ENCODE results near the gene LRRC37A3. TPM values are rescaled to one million over a fixed set of nuclear protein-coding genes. Genes with fewer than 3 reads are reported as not detected.
"Not testable (repeated sequence)": the region's sequence is repeated elsewhere in the genome, so short reads cannot be mapped to it uniquely, and the experiment has no call there.

Gene LRRC37A3
- total RNA-seq (8.5 TPM), polyA plus RNA-seq (7.9 TPM)
- long read RNA-seq, donor 1, result 0 reads
- long read RNA-seq, donor 2, result 0 reads
- long read RNA-seq, donor 3, result 0 reads
- long read RNA-seq, donor 4, result 0 reads
- long read RNA-seq, donor 5, result 0 reads
- long read RNA-seq, donor 6, result 0 reads
- long read RNA-seq, donor 7, result 0 reads
- long read RNA-seq, donor 8, result 0 reads
- long read RNA-seq, donor 9, result 0 reads
- long read RNA-seq, donor 10, result 0 reads

DNA sequence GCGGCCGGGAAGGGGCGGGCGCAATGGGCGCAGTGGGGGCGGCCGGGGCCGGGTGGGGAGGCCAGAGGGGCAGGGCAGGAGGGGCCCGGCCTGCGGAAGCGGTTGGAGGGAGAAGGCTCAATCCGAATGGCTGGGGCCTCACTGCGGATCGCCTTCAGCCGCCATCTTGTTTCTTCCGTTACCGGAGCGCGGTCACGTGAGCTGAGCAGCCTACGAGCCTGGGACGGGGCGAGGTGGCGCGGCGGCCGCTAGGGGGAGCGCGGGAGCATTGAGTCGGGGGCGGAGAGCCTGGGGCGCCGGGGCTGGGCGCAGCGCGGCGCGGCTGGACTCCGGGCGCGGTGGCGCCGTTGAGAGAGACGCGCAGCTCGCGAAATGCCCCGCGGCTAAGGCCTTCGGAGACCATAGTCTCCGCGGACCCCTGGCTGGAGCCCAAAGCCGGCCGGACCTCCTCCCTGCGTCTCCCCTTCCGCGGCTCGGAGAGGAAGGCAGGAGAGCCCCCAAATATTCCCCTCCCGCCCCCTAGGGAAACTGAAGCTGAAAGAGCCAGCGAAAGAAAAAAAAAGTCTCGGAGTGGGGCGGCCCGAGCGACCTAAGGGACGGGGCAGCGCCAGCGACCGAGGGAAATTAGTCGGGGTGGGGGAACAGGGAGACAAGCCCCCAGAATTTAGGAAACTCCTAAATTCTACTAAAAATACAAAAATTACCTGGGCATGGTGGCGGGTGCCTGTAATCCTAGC, at the start of gene LRRC37A3:
Gene LRRC37A3, minus strand, starts transcription at position 190 of the 737 bp plus-strand sequence. CDS start 22,221 bp downstream, outside the sequence.
- H3K36me3 ChIP-seq (ENCODE audit: control insufficient read depth in 2 of 2, insufficient read depth in 2 of 2, low read length in 1 of 2); H3K27me3 ChIP-seq (ENCODE audit: control insufficient read depth in 2 of 2, insufficient read depth in 1 of 2, low read length in 1 of 2); H3K9me3 ChIP-seq (ENCODE audit: control insufficient read depth in 2 of 2, insufficient read depth in 1 of 2, low read length in 1 of 2): not testable (repeated sequence)
- peak within 1 kb of the TSS; percentile 58 to 64 for H3K4me3 ChIP-seq (ENCODE audit: low read length in 2 of 2)
- 2% methylated on average over 66 of the region's 70 CpGs for WGBS
- peak within 1 kb of the TSS; percentile 79 to 91 for H3K27ac ChIP-seq (ENCODE audit: low read depth in 1 of 2, low read length in 1 of 2)
- H3K4me1 ChIP-seq (ENCODE audit: control insufficient read depth in 2 of 2, insufficient read depth in 2 of 2, low read length in 2 of 2), result peaks cover 0 to 17% of the 10 kb centered on the region in 2 donors
- DNase-seq (ENCODE audit: low read depth in 6 of 9, low spot score in 9 of 9), result peak; percentile 79 to 99 (median 93)

DNA sequence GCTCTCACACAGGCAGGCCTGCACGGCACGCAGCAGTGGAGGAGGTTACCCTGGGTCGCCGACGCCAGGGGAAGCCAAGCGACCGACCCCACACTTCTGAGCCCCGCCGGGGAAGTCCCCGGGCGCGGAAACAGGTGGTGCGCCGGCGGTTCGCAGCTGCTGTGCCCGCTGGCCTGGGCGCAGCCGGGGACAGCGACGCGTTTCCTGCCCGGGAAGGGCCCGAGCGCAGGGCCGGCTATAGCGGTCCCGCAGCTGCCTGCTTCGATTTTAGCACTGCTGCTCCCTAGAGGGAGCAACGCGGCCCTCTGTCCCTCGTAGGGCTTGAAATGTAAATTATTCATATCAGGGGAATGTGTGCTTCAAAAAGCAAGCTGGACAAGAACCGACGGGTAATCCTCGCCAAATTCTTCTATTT, 46.6 kb upstream of the LRRC37A3 start:
- not testable (repeated sequence) for H3K9me3 ChIP-seq (ENCODE audit: control insufficient read depth in 2 of 2, insufficient read depth in 1 of 2, low read length in 1 of 2); H3K36me3 ChIP-seq (ENCODE audit: control insufficient read depth in 2 of 2, insufficient read depth in 2 of 2, low read length in 1 of 2); H3K27me3 ChIP-seq (ENCODE audit: control insufficient read depth in 2 of 2, insufficient read depth in 1 of 2, low read length in 1 of 2)
- WGBS, result under 1% methylated on average over 35 of the region's 35 CpGs
- H3K4me3 ChIP-seq (ENCODE audit: low read length in 2 of 2), result peak overlapping the region in 1 of 2 donors; percentile 15
- H3K4me1 ChIP-seq (ENCODE audit: control insufficient read depth in 2 of 2, insufficient read depth in 2 of 2, low read length in 2 of 2), result peaks cover 6 to 53% of the 10 kb centered on the region in 2 donors
- peak overlapping the region; percentile 52 to 78 for H3K27ac ChIP-seq (ENCODE audit: low read depth in 1 of 2, low read length in 1 of 2)
- peak in 5 of 9 donors; percentile 58 to 86 (median 78) for DNase-seq (ENCODE audit: low read depth in 6 of 9, low spot score in 9 of 9)

DNA sequence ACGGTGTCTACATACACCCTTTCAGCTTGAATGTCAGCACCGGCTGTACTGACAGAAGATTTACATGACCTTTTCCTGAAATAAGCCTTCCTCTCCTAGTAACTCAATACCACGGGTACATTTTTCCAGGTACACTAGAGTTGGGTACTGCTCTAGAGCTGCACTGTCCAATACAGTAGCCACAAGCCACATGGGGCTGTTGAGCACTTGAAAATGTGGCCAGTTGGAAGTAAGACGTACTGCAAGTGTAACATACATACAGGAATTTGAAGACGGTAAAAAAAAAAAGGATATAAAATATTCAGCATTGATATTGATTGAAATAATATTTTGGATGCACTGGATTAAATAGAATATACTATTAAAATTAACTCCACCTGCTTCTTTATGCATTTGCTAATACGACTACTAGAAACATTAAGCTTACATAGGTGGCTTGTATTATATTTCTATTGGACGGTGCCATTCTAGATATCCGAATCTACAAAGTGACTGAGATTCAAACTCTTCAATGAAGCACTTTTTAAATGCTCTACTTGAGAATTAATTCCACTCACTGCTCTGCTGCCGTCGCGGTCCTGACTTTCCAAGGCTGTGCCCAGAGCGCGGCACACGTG, 46.1 kb upstream of the LRRC37A3 start:
- peaks cover 6 to 51% of the 10 kb centered on the region in 2 donors for H3K4me1 ChIP-seq (ENCODE audit: control insufficient read depth in 2 of 2, insufficient read depth in 2 of 2, low read length in 2 of 2)
- 40% methylated on average over 12 of the region's 14 CpGs for WGBS
- not testable (repeated sequence) for H3K36me3 ChIP-seq (ENCODE audit: control insufficient read depth in 2 of 2, insufficient read depth in 2 of 2, low read length in 1 of 2); H3K9me3 ChIP-seq (ENCODE audit: control insufficient read depth in 2 of 2, insufficient read depth in 1 of 2, low read length in 1 of 2); DNase-seq (ENCODE audit: low read depth in 6 of 9, low spot score in 9 of 9); H3K27me3 ChIP-seq (ENCODE audit: control insufficient read depth in 2 of 2, insufficient read depth in 1 of 2, low read length in 1 of 2)
- peak overlapping the region; percentile 52 to 78 for H3K27ac ChIP-seq (ENCODE audit: low read depth in 1 of 2, low read length in 1 of 2)
- peak overlapping the region in 1 of 2 donors; percentile 15 for H3K4me3 ChIP-seq (ENCODE audit: low read length in 2 of 2)

DNA sequence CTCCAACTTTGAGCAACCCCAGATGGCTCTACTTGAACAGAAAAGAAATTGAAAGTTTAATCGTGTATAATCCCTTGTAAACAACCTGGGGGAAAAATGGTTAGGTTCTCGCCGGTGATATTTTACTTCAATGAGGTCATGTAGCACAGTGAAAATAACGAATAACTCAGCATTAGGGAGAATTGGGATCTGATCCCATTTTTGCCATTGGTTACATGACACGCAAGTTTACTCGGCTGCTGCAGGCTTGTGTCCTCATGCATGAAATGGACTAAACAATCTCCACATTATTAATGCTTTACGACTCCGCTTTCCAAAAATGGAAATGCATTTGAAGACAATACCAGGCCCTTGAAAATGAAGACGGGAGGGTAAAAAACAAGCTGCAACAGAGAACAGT, 45.5 kb upstream of the LRRC37A3 start:
- no peak for DNase-seq (ENCODE audit: low read depth in 6 of 9, low spot score in 9 of 9)
- Histone ChIP-seq H3K36me3 (ENCODE audit: control insufficient read depth in 2 of 2, insufficient read depth in 2 of 2, low read length in 1 of 2) (no peaks in the 10 kb centered on the region), H3K4me1 (ENCODE audit: control insufficient read depth in 2 of 2, insufficient read depth in 2 of 2, low read length in 2 of 2) (peaks cover 6 to 50% of the 10 kb centered on the region in 2 donors), H3K27me3 (ENCODE audit: control insufficient read depth in 2 of 2, insufficient read depth in 1 of 2, low read length in 1 of 2) (no peaks in the 10 kb centered on the region), H3K4me3 (ENCODE audit: low read length in 2 of 2) (no peak overlapping the region), H3K27ac (ENCODE audit: low read depth in 1 of 2, low read length in 1 of 2) (no peak overlapping the region), H3K9me3 (ENCODE audit: control insufficient read depth in 2 of 2, insufficient read depth in 1 of 2, low read length in 1 of 2) (no peaks in the 10 kb centered on the region)
- WGBS, result 89% methylated on average over 9 of the region's 9 CpGs

DNA sequence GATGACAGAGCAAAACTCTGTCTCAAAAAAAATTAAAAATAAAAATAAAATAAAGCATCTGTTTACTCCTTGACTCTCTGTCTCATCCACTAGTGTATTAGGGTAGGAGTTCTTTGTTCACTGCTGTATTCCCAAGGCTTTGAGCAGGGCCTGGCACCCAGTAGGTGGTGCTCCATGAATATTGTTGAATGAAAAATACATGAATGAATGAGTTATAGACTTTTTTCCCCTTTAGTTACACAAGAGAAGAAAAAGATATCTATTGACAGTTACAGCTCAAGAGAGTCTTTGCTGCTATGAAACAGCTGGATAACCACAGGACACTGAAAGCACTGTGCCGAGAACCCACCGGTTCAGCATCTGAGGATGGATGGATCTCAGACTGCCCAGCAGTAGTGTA, 44.5 kb upstream of the LRRC37A3 start:
- H3K27ac ChIP-seq (ENCODE audit: low read depth in 1 of 2, low read length in 1 of 2); H3K4me3 ChIP-seq (ENCODE audit: low read length in 2 of 2); H3K36me3 ChIP-seq (ENCODE audit: control insufficient read depth in 2 of 2, insufficient read depth in 2 of 2, low read length in 1 of 2); DNase-seq (ENCODE audit: low read depth in 6 of 9, low spot score in 9 of 9); H3K9me3 ChIP-seq (ENCODE audit: control insufficient read depth in 2 of 2, insufficient read depth in 1 of 2, low read length in 1 of 2); H3K27me3 ChIP-seq (ENCODE audit: control insufficient read depth in 2 of 2, insufficient read depth in 1 of 2, low read length in 1 of 2): not testable (repeated sequence)
- WGBS, result 53% methylated on average over 2 of the region's 2 CpGs
- H3K4me1 ChIP-seq (ENCODE audit: control insufficient read depth in 2 of 2, insufficient read depth in 2 of 2, low read length in 2 of 2), result peaks cover 6 to 43% of the 10 kb centered on the region in 2 donors

DNA sequence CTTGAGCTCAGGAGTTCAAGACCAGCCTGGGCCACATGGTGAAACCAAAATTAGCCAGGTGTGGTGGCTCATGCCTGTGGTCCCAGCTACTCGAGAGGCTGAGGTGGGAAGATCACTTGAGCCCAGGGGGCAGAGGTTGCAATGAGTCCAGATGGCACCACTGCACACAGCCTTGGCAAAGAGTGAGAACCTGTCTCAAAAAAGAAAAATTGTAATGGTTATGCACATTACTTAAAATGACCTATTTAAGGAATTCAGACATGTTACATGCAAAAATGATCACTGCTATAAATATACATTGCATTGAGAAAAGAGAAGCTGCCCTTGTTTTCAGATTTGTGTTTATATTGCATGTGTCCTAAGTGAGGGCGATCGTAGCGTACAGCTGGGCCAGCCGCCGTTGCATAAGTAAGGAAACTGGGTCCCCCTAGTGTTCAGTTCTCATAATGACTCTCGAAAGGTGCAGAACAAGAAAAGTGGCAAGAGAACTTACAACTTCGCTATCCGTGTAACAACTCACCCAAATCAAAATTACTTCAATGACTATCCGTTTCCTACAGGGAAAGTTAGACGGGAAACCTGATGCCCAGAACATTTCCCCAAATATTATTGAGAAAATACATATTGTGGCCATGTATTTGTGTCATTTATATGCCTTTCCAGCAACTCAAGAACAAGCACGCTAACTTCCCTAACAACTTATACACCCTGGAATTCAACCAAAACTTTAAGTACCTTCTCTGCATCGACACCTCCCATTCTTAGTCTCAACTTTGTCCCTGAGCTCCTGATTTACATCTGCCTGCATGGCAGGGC, 42.5 kb upstream of the LRRC37A3 start:
- H3K27ac ChIP-seq (ENCODE audit: low read depth in 1 of 2, low read length in 1 of 2), result not testable (repeated sequence)

DNA sequence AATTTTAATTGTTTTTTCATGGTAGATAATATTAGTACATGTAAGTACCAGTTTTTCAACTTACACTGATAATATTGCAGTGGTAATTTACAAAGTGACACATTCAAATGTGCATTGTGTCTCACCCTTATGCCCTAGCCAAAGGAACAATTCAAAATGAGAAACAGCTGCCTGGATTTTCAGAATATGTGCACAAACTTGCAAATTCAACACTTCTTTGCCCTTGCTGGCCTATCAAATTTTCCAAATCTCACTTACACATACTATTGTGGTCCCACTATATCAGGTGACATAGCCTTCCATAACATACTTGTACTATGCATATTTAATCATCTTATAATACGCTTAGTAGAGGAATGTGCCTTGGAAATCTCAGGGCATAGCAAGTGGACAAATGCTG, 32.6 kb upstream of the LRRC37A3 start:
- WGBS, result 96% methylated on average over 1 of the region's 1 CpG

More for the DNA sequence above, 42.5 kb upstream of the LRRC37A3 start:
- DNase-seq (ENCODE audit: low read depth in 6 of 9, low spot score in 9 of 9), result peak in 5 of 9 donors; percentile 47 to 76 (median 68)
- 10% methylated on average over 13 of the region's 13 CpGs for WGBS
- not testable (repeated sequence) for H3K27me3 ChIP-seq (ENCODE audit: control insufficient read depth in 2 of 2, insufficient read depth in 1 of 2, low read length in 1 of 2); H3K9me3 ChIP-seq (ENCODE audit: control insufficient read depth in 2 of 2, insufficient read depth in 1 of 2, low read length in 1 of 2); H3K36me3 ChIP-seq (ENCODE audit: control insufficient read depth in 2 of 2, insufficient read depth in 2 of 2, low read length in 1 of 2); H3K4me3 ChIP-seq (ENCODE audit: low read length in 2 of 2)
- H3K4me1 ChIP-seq (ENCODE audit: control insufficient read depth in 2 of 2, insufficient read depth in 2 of 2, low read length in 2 of 2), result peaks cover 6 to 35% of the 10 kb centered on the region in 2 donors

DNA sequence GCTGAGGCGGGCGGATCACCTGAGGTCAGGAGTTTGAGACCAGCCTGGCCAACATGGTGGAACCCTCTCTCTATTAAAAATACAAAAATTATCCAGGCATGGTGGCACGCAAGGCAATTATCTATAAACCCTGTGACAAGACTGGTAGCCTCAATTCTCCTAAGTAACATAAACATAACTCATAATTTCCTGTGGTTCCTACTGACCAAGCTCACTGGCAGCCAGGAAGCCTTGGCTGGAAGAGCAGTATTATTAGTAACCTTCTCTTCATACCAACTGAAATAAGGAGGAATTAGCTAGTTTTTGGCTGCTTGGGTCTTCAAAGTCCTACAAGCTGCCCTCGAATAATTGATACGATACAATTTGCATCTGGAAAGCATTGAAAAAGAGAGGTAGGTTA, 31.6 kb upstream of the LRRC37A3 start:
- Histone ChIP-seq H3K9me3 (ENCODE audit: control insufficient read depth in 2 of 2, insufficient read depth in 1 of 2, low read length in 1 of 2) (no peaks in the 10 kb centered on the region), H3K36me3 (ENCODE audit: control insufficient read depth in 2 of 2, insufficient read depth in 2 of 2, low read length in 1 of 2) (no peaks in the 10 kb centered on the region), H3K27ac (ENCODE audit: low read depth in 1 of 2, low read length in 1 of 2) (no peak overlapping the region), H3K4me3 (ENCODE audit: low read length in 2 of 2) (no peak overlapping the region), H3K27me3 (ENCODE audit: control insufficient read depth in 2 of 2, insufficient read depth in 1 of 2, low read length in 1 of 2) (no peaks in the 10 kb centered on the region), H3K4me1 (ENCODE audit: control insufficient read depth in 2 of 2, insufficient read depth in 2 of 2, low read length in 2 of 2) (no peaks in the 10 kb centered on the region)
- 88% methylated on average over 5 of the region's 5 CpGs for WGBS
- DNase-seq (ENCODE audit: low read depth in 6 of 9, low spot score in 9 of 9), result no peak

More for the DNA sequence above, 32.6 kb upstream of the LRRC37A3 start:
- no peak overlapping the region for H3K27ac ChIP-seq (ENCODE audit: low read depth in 1 of 2, low read length in 1 of 2)
- H3K27me3 ChIP-seq (ENCODE audit: control insufficient read depth in 2 of 2, insufficient read depth in 1 of 2, low read length in 1 of 2), result no peaks in the 10 kb centered on the region
- no peaks in the 10 kb centered on the region for H3K36me3 ChIP-seq (ENCODE audit: control insufficient read depth in 2 of 2, insufficient read depth in 2 of 2, low read length in 1 of 2)
- H3K4me1 ChIP-seq (ENCODE audit: control insufficient read depth in 2 of 2, insufficient read depth in 2 of 2, low read length in 2 of 2), result no peaks in the 10 kb centered on the region
- no peaks in the 10 kb centered on the region for H3K9me3 ChIP-seq (ENCODE audit: control insufficient read depth in 2 of 2, insufficient read depth in 1 of 2, low read length in 1 of 2)
- H3K4me3 ChIP-seq (ENCODE audit: low read length in 2 of 2), result no peak overlapping the region
- DNase-seq (ENCODE audit: low read depth in 6 of 9, low spot score in 9 of 9), result no peak

Data from thymus (tissue), 14 donors.